ENCODE data around the gene TBC1D3B. TPM values are rescaled to one million over a fixed set of nuclear protein-coding genes. Genes with fewer than 3 reads are reported as not detected.

TBC1D3B gene
- polyA plus RNA-seq, 1 experiment, result 1.3 TPM

DNA sequence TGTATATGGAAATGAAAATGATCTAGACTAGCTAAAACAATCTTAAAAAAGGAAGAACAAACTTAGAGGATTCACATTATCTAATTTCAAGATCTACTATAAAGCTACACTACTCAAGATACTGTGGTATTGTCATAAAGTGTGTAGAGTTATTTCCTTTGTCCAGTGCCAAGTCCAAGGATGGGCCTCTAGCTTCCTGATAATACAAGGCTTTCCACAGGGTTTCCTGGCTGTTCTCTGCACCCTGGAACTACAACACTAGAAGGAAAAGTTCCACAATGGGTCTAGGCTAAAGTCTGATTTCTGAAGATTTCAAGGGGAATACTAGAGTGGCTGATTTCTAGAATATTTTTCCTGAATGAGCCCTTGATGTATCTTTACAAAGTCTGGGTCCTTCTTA, 34.2 kb downstream of the TBC1D3B start:
- POLR2A ChIA-PET, result no interaction called here
- no peak for DNase-seq (ENCODE audit: low read depth, low spot score)
- Histone ChIP-seq H3K4me3 (ENCODE audit: low read depth, low read length) (no peak overlapping the region), H3K27ac (ENCODE audit: low read depth, low read length) (no peak overlapping the region), H3K27me3 (ENCODE audit: control insufficient read depth, insufficient read depth, low read length) (peaks cover 2% of the 10 kb centered on the region), H3K9me3 (ENCODE audit: control insufficient read depth, insufficient read depth, low read length) (no peaks in the 10 kb centered on the region)
- TF ChIP-seq, protein P1, sequence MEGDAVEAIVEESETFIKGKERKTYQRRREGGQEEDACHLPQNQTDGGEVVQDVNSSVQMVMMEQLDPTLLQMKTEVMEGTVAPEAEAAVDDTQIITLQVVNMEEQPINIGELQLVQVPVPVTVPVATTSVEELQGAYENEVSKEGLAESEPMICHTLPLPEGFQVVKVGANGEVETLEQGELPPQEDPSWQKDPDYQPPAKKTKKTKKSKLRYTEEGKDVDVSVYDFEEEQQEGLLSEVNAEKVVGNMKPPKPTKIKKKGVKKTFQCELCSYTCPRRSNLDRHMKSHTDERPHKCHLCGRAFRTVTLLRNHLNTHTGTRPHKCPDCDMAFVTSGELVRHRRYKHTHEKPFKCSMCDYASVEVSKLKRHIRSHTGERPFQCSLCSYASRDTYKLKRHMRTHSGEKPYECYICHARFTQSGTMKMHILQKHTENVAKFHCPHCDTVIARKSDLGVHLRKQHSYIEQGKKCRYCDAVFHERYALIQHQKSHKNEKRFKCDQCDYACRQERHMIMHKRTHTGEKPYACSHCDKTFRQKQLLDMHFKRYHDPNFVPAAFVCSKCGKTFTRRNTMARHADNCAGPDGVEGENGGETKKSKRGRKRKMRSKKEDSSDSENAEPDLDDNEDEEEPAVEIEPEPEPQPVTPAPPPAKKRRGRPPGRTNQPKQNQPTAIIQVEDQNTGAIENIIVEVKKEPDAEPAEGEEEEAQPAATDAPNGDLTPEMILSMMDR (IDR thresholded peaks at IDR 0.05; ENCODE audit: low read depth, low read length), result no peak
- CTCF ChIA-PET, result interaction anchor here (0.6 to 1.3 kb wide), 2 partner anchors 10 to 1163 kb away, joined by 3 to 4 read pairs; no protein-coding TSS in a partner anchor

- ChIA-PET POLR2A (no interaction called here), CTCF (interaction anchor here (1.0 kb wide), 1 partner anchor 12 kb away, joined by 3 read pairs; no protein-coding TSS in a partner anchor)
- no peak for DNase-seq (ENCODE audit: low read depth, low spot score)
- TF ChIP-seq, protein P1 (IDR thresholded peaks at IDR 0.05; ENCODE audit: low read depth, low read length), result no peak
- Histone ChIP-seq H3K27ac (ENCODE audit: low read depth, low read length) (no peak overlapping the region), H3K4me3 (ENCODE audit: low read depth, low read length) (no peak overlapping the region), H3K27me3 (ENCODE audit: control insufficient read depth, insufficient read depth, low read length) (no peaks in the 10 kb centered on the region), H3K9me3 (ENCODE audit: control insufficient read depth, insufficient read depth, low read length) (no peaks in the 10 kb centered on the region)
These were observed 40.0 kb downstream of the TBC1D3B start for GRCh38 chr17:36136439-36136838.

- H3K9me3 ChIP-seq (ENCODE audit: control insufficient read depth, insufficient read depth, low read length), result no peaks in the 10 kb centered on the region
- H3K27ac ChIP-seq (ENCODE audit: low read depth, low read length), result no peak overlapping the region
- CTCF ChIA-PET, result interaction anchor here (1.0 kb wide), 1 partner anchor 12 kb away, joined by 3 read pairs; no protein-coding TSS in a partner anchor
- POLR2A ChIA-PET, result no interaction called here
- TF ChIP-seq, protein P1 (IDR thresholded peaks at IDR 0.05; ENCODE audit: low read depth, low read length), result no peak
- DNase-seq (ENCODE audit: low read depth, low spot score), result no peak
- no peak overlapping the region for H3K4me3 ChIP-seq (ENCODE audit: low read depth, low read length)
- H3K27me3 ChIP-seq (ENCODE audit: control insufficient read depth, insufficient read depth, low read length), result no peaks in the 10 kb centered on the region
These were observed 40.4 kb downstream of the TBC1D3B start for GRCh38 chr17:36136036-36136435.

DNA sequence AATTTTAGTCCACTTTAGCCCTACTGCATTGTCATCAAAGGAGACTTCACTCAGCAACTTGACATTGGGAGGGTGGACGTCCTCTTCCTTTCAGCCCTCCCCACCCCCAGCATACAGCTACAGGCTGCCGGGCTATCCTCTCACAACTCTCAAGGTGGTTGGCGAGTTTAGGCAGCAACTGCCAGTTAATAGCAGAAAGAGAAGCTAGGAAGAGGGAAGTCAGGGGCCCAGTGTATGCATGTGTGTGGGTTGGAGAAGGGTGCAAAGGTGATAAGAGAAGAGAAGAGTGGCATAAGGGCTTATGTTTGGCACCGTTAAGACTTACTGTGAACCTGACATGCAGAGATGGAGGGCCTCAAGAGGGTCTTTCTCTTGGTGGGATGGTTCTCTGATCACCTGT, 41.0 kb downstream of the TBC1D3B start:
- DNase-seq (ENCODE audit: low read depth, low spot score), result no peak
- CTCF ChIA-PET, result interaction anchor here (1.0 kb wide), 1 partner anchor 13 kb away, joined by 3 read pairs; no protein-coding TSS in a partner anchor
- Histone ChIP-seq H3K9me3 (ENCODE audit: control insufficient read depth, insufficient read depth, low read length) (no peaks in the 10 kb centered on the region), H3K27ac (ENCODE audit: low read depth, low read length) (no peak overlapping the region), H3K27me3 (ENCODE audit: control insufficient read depth, insufficient read depth, low read length) (no peaks in the 10 kb centered on the region), H3K4me3 (ENCODE audit: low read depth, low read length) (no peak overlapping the region)
- POLR2A ChIA-PET, result no interaction called here
- TF ChIP-seq, protein P1 (IDR thresholded peaks at IDR 0.05; ENCODE audit: low read depth, low read length), result no peak

GRCh38 chr17:36133602-36134236, 42.7 kb downstream of the TBC1D3B start:
- Histone ChIP-seq H3K27me3 (ENCODE audit: control insufficient read depth, insufficient read depth, low read length) (no peaks in the 10 kb centered on the region), H3K9me3 (ENCODE audit: control insufficient read depth, insufficient read depth, low read length) (no peaks in the 10 kb centered on the region), H3K4me3 (ENCODE audit: low read depth, low read length) (no peak overlapping the region), H3K27ac (ENCODE audit: low read depth, low read length) (no peak overlapping the region)
- ChIA-PET CTCF (interaction anchor here (0.5 to 3.2 kb wide), 3 partner anchors 13 to 655 kb away, joined by 4 to 36 read pairs (median 10); no protein-coding TSS in a partner anchor), POLR2A (no interaction called here)
- no peak for DNase-seq (ENCODE audit: low read depth, low spot score)
- TF ChIP-seq, protein P1 (IDR thresholded peaks at IDR 0.05; ENCODE audit: low read depth, low read length), result no peak

All from AG04450 (cell line).